HG02973 (cell line): ENCODE data around the gene MET.
"Not testable (repeated sequence)": the region's sequence is repeated elsewhere in the genome, so short reads cannot be mapped to it uniquely, and the experiment has no call there.

ENCODE experiments used
- ATAC-seq: cut with Tn5 transposase; IDR thresholded peaks from one replicate; pipeline ENCODE4 v1.9.1; 2021; ENCODE audit warnings: moderate library complexity; ENCODE audit not compliant: unreplicated experiment

The MET gene

GRCh38 chr7:116671681-116672595, at the start of gene MET:
TSS of gene MET (plus strand) at chr7:116672196. CDS start at chr7:116699085, 26,889 bp downstream.
- peak; percentile 74 for ATAC-seq

DNA sequence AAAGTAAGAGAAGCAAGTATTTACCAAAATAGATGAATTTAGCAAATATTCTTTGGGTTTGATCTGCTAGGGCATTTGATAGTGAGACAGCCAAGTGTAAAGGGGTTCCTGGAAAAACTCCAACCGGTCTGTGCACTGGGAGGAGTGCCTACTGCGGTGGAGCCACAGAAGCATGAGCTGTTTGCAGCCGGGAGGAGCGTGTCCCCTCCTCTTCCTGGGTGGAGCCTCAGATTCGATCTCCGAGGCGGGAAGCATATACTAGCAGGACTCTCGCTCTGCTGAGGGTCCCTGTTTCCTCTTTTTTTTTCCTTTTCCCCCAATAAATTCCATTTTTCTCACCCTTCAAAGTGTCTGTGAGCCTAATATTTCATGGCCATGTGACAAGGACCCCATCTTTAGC, 45.1 kb upstream of the MET start:
- ATAC-seq, result no peak

GRCh38 chr7:116629051-116629463, 42.9 kb upstream of the MET start:
- no peak for ATAC-seq

DNA sequence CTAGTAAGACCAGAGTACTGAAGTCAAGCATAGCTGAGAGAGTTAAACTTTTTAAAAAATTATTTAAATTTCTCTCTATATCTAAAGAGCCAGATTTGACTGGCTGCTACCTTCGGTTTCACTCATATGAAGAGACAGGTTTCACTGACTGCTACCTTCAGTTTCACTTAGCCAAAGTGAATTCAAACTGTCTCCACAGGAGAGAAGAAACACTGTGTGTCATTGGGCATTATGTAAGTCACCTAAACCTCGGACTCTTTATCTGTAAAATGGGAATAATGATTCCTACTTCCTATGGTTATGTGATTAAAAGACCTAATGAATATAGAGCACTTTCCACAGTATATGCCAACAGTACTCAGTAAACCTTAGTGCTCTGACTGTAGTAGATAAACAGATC, 41.6 kb upstream of the MET start:
- peak; percentile 95 for ATAC-seq

DNA sequence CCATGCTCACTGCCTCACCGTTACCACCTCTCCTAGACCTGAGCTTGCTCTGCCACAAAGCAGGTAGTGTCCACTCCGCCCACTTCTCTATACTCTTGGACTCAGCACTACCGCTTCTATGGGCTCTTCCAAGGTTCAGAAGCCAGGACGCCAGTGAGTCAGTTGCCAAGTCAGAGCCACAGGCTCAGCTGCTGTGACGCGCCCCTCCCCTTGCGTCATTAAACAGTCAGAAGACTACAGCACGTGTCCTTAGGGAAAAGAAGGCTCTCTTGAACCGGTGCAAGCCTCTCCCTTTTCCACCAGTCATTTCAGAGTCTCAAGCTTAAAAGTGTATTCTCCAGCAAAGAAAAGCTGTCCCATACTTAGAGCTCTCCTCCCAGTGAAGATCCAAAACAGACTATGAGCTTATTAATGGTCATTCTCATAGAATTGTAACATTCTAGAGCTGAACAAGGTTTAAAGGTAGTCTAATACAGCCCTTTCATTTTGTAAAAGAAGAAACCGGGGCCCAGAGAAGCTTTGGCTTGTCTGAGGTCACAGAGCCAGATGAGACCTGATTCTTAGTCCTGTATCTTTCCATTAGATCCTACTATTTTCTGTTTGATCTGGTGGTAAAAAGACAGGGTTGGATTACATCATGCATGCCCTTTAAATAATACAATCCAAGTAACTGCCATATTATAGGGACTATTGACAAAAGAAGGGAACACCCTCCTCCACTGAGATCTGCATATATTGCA, 40.9 kb upstream of the MET start:
- ATAC-seq, result peak; percentile 29

GRCh38 chr7:116631676-116632075, 40.3 kb upstream of the MET start:
- ATAC-seq, result no peak

- no peak for ATAC-seq
Measured at GRCh38 chr7:116632384-116632783, 39.6 kb upstream of the MET start.

GRCh38 chr7:116633131-116633988, 38.6 kb upstream of the MET start:
- ATAC-seq, result peak; percentile 37

GRCh38 chr7:116636997-116637396, 35.0 kb upstream of the MET start:
- ATAC-seq, result no peak

- ATAC-seq, result not testable (repeated sequence)
Measured at GRCh38 chr7:116638592-116638991, 33.4 kb upstream of the MET start.

GRCh38 chr7:116641551-116642153, 30.3 kb upstream of the MET start:
- no peak for ATAC-seq

DNA sequence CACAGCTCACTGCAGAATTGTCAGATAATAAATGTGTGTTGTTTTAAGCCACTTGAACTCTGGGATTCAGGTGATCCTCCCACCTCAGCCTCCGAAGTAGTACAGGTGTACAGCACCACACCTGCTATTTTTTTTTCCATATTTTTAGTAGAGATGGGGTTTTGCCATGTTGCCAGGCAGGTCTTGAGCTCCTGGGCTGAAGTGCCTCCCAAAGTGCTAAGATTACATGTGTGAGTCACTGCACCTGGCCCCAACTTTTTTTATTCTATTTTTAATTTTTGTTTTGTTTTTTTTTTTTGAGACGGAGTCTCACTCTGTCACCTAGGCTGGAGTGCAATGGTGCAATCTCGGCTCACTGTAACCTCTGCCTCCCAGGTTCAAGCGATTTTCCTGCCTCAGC, 28.8 kb upstream of the MET start:
- ATAC-seq, result not testable (repeated sequence)

DNA sequence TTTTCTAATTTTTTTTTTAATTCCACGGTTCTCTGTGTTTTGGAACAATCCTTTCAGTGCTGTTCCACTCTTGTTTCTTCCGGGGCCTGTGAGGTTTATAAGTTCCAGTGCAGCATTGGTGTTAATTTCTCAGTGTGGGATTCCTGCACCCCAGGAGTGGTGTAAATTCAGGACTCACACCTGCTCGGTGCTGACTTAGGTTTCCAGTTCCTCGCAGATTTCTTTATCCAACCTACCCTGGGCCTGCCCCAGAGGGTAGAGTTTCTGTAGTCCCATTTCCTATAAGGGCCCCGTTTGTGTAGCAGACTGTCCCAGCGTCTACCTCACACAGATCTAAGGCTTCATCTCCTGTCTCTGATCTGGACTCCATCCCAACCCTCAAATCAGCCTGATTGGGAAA, 27.4 kb upstream of the MET start:
- ATAC-seq, result no peak

GRCh38 chr7:116647290-116647689, 24.7 kb upstream of the MET start:
- ATAC-seq, result no peak

- ATAC-seq, result no peak
Measured at GRCh38 chr7:116647861-116648260, 24.1 kb upstream of the MET start.

- ATAC-seq, result no peak
Measured at GRCh38 chr7:116650436-116650835, 21.6 kb upstream of the MET start.

DNA sequence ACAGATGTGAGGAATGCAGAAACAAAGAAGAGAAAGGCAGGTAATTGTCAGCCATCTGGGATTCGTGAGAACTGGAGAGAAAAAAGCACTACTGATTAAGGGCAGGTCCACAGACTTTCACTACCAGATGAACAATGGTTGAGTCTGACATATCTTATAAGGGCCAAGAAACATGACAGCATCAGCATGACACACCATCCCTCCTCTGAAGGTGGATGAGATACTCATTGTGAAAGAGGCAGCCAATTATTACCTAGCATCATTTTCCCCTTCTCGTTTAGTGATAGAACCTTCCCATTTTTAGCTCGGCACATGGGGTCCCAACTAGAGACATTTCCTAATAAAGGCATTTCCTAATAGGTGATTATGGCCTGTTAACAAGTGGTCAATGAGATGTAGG, 19.2 kb upstream of the MET start:
- peak; percentile 67 for ATAC-seq

GRCh38 chr7:116653204-116653603, 18.8 kb upstream of the MET start:
- ATAC-seq, result no peak

- no peak for ATAC-seq
Measured at GRCh38 chr7:116653646-116654045, 18.4 kb upstream of the MET start.

DNA sequence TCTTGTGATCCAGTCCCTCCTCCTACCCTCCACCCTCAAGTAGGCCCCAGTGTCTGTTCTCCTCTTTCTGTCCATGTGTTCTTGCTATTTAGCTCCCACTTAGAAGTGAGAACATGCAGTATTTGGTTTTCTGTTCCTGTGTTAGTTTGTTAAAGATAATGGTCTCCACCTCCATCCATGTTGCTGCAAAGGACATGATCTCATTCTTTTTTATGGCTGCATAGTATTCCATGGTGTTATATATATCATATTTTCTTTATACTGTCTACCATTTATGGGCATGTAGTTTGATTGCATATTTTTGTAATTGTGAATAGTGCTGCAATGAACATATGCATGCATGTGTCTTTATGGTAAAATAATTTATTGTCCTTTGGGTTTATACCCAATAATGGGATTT, 12.7 kb upstream of the MET start:
- ATAC-seq, result not testable (repeated sequence)

- no peak for ATAC-seq
Measured at GRCh38 chr7:116661865-116662264, 10.1 kb upstream of the MET start.
